GM19372 (cell line): ENCODE results near the gene ZNF583.
A peak's percentile ranks its signal among the peaks of the same experiment; 100 is the strongest.

Source experiments
- ATAC-seq: cut with Tn5 transposase; IDR thresholded peaks from one replicate; pipeline ENCODE4 v1.9.1; 2021; ENCODE audit warnings: mild to moderate bottlenecking, low read depth, moderate library complexity; ENCODE audit not compliant: unreplicated experiment

Gene ZNF583

GRCh38 chr19:56403764-56404704, at the start of gene ZNF583:
ZNF583 (plus strand) TSS chr19:56404332; CDS start chr19:56407115, 2,783 bp downstream.
- ATAC-seq = peak; percentile 78

DNA sequence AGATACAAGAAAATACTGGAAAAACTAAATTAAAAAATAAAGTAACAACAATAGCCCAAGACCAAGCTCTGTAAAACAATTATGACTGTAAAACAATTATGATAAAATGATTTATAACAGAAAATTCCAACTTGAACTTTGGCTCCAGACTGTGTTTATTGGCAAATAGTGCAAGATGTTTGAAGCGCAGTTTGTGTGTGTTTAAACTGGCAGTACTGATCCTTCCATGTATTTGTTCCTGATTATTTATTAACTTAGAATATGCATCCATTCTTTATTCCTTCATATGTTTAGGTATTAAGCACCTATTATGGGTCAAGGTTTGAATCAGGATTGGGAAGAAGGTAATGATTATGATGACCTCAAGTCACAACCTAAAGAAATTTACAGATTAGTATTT, 48.6 kb upstream of the ZNF583 start:
- no peak for ATAC-seq

DNA sequence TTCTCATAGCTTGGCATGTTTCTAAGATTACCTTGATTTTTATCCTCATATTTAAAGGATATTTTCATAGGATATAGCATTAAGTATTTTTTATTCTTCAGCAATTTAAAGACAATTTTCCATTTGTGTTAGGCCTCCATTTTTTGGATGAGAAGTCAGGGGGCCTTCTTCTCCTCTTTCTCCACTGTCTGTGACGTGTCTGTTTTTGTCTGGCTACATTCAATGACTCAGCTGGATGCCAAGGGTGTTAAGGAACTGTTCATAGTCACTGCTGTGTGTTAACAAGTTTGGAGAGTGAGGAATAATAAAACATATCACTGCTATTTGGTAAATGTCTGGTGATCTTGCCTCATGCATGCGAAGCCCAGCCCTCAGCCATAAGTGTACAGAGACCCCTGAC, 47.2 kb upstream of the ZNF583 start:
- no peak for ATAC-seq

DNA sequence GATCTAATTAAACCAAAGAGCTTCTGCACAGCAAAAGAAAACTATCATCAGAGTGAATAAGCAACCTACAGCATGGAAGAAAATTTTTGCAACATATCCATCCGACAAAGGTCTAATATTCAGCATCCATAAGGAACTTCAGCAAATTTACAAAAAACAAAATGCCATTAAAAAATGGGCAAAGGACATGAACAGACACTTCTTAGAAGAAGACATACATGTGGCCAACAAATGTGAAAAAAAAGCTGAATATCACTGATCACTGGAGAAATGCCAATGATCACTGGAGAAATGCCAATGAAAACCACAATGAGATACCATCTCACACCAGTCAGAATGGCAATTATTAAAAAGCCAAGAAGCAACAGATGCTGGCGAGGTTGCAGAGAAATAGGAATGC, 43.3 kb upstream of the ZNF583 start:
- no peak for ATAC-seq

DNA sequence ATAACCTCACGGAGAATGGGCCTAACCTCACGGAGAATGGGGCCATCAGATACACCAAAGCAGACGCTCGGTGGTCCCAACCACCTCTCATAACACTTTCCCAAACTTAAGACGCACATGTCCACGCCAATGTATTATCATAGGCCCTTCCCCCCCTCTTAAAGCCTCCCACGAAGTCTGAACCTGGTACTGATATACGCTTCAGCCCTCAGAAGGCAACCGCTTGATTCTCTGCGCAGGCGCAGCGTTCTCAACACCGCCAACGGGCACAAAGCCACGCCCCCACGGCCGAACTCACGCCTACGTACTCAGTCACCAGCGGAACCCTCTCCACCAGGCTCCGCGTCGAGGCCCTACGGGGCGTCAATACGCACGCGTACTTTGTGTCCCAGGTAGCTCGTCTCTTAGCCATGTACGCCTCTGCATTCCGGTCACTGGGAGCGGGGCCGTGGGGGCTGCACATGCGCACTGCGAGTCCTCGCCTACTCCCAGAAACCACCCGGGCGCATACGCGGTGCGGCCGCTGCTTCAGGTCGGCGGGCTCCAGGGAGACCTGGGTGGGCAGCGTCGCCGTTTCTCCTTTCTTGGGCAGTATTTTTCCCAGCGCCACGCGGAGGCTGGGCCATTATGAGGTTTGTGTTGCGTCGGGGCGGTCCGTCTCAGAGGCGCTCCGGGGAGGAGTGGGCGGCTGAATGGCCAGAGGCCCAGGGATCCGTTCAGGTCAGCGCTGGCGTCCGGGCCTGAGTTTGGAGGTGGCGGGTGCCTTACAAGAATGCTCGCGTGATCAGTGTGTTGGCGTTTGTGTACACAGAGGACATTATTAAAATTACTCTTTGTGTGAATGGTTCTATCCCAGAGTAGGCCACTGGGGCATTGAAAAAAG, 36.1 kb upstream of the ZNF583 start:
- ATAC-seq = no peak

DNA sequence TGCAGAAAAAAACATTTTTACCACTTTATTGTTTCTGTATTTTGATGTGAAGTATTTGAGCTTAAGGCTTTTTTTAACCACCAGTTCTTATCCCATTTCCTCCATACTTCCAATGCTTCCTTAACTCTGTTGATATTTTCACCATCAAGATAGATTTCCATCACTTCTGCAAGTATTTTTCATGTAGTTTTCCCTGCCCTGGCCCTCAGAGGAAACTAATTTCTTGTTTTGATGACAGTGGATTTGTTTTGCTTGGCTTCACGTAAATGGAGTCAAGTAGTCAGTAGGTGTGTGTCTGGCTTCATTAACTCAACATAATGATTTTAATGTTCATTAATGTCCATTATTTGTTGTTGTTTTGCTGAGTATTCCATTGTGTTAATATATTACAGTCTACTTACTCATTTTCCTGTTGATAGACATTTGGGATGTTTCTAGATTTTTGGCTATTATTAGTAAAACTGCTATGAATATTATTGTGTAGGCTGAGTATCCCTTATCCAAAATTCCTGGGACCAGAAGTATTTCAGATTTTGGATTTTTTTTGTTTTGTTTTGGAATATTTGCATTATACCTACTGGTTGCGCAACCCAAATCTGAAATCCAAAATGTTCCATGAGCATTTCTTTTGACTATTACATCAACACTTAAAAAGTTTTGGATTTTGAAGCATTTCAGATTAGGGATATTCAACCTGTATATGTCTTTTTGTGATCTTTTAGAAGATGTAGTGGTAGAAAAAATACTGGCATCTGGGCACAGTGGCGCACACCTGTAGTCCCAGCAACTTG, 34.1 kb upstream of the ZNF583 start:
- ATAC-seq = no peak

GRCh38 chr19:56372281-56372680, 31.9 kb upstream of the ZNF583 start:
- no peak for ATAC-seq

- ATAC-seq = no peak
These were observed 26.8 kb upstream of the ZNF583 start for GRCh38 chr19:56377105-56377924.

DNA sequence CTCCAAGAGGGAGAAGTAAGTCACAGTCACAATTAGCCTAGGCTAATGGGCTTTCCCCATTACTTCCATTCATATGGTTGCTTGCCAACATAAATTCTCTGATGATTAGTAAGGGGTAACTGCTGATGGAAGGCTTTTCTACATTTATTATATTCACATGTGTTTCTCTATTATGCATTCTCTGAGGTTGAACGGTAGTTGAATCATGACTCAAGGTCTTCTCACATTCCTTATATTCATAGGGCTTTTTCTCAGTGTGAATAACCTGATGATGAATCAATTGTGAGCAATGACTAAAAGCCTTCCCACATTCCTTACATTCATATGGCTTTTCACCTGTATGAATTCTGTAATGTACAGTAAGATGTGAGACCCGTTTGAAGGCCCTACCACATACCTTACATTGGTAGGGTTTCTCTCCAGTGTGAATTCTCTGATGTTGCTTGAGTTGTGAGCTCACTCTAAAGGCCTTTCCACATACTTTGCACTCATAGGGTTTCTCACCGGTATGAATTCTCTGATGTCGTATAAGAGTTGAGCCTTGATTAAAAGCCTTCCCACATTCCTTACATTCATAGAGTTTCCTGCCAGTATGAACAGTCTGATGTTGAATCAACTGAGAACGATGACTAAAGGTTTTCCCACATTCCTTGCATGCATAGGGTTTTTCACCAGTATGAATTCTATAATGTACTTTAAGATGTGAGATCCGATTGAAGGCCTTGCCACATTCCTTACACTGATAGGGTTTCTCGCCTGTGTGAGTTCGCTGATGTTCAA, 20.1 kb upstream of the ZNF583 start:
- no peak for ATAC-seq

DNA sequence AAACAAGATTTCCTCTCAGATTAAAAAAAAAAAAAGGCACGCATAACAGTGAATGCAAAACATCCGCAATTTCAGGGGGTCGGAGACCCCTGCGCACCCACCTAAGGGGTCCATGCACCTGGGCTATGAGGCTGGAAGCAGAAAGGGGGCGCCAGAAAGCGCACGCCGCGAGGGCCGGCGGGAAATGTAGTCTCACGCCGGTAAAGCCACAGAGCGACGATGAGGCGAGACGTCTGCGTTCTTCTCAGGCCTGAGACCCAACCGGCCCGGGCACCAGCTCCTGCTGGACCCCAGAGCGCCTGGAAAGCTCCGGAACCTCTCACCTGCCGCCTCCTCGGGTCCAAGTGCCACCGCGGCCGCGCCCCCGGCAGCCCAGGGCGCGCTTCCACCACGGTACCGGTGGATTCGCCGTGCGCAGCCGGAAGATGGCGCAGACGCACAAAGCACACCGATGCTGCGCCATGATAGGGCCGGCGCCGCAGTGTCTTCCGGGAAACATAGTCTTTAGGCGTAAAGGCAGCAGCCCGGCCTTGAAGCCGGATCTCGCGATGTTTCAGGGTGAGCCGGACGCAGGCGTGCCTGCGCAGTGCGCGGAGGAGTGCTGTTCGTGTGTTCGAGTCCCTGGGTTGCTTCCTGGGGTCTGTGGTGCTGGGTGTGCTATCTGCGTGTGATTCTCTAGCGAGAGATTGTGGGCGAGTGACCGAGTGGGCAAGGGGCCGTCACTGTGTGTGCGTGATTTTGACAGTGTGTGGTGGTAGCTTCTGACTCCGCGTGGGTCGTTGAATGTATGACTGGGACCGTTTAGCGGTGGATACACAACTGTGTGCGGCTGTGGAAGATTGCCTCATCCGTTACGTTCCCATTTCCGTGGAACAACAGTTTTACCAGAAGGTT, 10.8 kb upstream of the ZNF583 start, which contains the start of gene ZNF582:
ZNF582 (minus strand) TSS at position 416 of the 894 bp plus-strand sequence. CDS start 1,782 bp downstream, outside the sequence.
- ATAC-seq = peak; percentile 91

DNA sequence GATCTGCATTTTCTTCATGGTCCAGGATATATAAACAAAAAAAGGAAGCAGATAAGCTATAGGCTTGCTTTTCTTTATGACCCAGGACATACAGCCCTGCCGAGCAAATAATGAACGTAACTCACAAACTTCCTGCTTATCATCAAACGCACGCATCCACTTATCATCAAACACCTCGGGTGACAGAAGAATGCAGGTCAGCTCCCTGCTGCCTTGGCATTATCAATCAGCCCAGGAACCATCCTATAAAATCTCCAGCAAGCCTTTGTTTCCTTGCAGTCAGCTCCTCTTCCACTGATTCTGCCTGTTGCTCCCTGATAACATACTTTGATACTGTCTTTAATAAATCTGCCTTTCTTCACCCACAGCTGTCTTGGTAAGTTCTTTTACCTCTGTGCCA, 5.3 kb upstream of the ZNF583 start:
- no peak for ATAC-seq

GRCh38 chr19:56400485-56400884, 3.6 kb upstream of the ZNF583 start:
- ATAC-seq = no peak

GRCh38 chr19:56403261-56403660, 871 bp upstream of the ZNF583 start:
- no peak for ATAC-seq

DNA sequence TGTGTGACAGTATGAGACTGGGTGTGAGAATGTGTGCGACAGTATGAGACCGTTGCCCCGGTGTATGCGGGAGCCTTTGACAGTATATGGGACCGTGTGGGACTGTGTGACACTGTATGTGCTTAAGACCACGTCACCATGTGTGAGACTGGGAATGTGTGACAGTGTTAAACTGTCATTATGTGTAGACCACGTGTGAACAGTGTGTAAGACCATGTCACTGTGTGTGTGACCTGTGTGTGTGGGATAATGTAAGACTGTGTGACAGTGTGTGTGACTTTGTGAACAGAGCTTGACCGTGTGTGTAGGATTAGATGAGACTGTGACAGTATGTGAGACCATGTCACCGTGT, 549 bp downstream of the ZNF583 start:
- ATAC-seq = no peak

DNA sequence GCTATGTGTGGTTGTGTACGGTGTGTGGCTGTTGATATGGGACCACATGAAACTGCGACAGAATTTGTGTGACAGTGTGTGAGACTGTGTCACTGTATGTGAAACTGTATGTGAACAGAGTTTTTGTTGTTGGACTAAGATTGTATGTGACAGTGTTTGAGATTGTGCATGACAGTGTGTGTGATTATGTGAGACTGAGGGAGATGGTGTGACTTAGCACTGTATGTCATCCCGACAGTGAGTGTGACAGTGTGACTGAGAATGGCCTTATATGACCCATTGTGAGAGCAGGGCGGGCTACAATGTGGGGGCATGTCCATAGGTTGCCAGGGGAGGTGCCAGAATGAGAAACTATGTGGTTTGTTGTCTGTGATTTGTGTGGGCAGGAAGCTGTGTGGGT, 930 bp downstream of the ZNF583 start:
- no peak for ATAC-seq

DNA sequence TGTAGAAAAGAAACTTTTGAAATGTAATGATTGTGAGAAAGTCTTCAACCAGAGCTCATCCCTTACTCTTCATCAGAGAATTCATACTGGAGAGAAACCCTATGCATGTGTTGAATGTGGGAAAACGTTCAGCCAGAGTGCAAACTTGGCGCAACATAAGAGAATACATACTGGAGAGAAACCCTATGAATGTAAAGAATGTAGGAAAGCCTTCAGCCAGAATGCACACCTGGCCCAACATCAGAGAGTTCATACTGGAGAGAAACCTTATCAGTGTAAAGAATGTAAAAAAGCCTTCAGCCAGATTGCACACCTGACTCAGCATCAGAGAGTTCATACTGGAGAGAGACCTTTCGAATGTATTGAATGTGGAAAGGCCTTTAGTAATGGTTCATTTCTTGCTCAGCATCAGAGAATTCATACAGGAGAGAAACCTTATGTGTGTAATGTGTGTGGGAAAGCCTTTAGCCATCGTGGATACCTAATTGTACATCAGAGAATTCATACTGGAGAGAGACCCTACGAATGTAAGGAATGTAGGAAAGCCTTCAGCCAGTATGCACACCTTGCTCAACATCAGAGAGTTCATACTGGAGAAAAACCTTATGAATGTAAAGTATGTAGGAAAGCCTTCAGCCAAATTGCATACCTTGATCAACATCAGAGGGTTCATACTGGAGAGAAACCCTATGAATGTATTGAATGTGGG, 19.3 kb downstream of the ZNF583 start:
- no peak for ATAC-seq

GRCh38 chr19:56423985-56424353, 19.8 kb downstream of the ZNF583 start:
- no peak for ATAC-seq
